ENCODE results near the gene METTL27.

DNA sequence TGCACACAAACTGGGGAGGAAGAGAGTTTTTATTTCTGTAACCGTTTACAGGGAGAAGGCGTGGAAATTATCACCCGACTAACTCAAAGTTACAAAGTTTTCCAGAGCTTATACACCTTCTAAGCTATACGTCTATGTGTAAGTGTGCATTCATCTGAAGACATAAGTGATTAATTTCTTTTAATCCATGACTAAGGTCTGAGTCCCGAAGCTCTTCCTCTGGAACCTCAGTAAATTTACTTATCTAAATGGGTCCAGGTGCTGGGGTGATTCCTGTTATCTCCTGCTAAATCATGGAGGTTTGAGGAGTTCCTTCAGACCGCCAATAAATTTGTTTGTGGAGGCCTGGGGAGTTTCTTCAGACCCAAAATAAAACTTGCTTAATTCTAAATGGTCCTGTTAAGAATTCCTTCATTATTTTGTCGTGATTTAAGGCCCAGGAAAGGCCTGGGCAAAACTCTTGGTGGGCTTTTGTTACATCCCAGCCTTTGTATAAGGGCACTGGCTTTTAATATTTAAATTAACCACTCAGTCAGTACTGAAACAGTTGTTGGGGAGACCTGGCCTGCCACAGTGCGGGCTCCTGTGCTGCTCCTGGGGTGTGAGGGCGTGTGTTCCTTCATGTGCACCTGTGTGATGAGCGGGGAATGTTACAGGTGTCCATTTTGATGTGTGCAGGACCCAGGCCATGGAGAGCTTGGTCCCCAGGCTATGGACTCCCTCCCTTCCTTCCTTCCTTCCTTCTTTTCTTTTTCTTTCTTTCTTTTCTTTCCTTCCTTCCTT lies 5.8 kb upstream of the METTL27 start:
- TF ChIP-seq, protein P1, sequence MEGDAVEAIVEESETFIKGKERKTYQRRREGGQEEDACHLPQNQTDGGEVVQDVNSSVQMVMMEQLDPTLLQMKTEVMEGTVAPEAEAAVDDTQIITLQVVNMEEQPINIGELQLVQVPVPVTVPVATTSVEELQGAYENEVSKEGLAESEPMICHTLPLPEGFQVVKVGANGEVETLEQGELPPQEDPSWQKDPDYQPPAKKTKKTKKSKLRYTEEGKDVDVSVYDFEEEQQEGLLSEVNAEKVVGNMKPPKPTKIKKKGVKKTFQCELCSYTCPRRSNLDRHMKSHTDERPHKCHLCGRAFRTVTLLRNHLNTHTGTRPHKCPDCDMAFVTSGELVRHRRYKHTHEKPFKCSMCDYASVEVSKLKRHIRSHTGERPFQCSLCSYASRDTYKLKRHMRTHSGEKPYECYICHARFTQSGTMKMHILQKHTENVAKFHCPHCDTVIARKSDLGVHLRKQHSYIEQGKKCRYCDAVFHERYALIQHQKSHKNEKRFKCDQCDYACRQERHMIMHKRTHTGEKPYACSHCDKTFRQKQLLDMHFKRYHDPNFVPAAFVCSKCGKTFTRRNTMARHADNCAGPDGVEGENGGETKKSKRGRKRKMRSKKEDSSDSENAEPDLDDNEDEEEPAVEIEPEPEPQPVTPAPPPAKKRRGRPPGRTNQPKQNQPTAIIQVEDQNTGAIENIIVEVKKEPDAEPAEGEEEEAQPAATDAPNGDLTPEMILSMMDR (IDR thresholded peaks at IDR 0.05): no peak
- no peak for TF ChIP-seq POLR2A (IDR thresholded peaks at IDR 0.05)

All from transverse colon (tissue), 3 donors.